GM10248 (cell line): Measurements from ENCODE around the gene SPSB1.

Experiments used
- CTCF ChIA-PET: fragments of 300-600 bp; sonication (Branson Sonifier 250); formaldehyde crosslinking; extraction: SDS; loops from one replicate; lab custom pipeline; 2021; ENCODE audit warnings: antibody characterized with exemption; lab: Yijun Ruan, JAX
- POLR2A ChIA-PET: fragments of 350-650 bp; sonication (Branson Sonifier 250); formaldehyde crosslinking; extraction: SDS; loops from one replicate; lab custom pipeline; 2020; ENCODE audit warnings: antibody characterized with exemption; lab: Yijun Ruan, JAX
- DNase-seq: peaks from one replicate; pipeline ENCODE4 v3.0.0; 2012; ENCODE audit errors: extremely low spot score
- TF ChIP-seq, protein P1 (sequence below): IDR thresholded peaks from 2 replicates; pipeline ENCODE4 v1.5.1; 2012; ENCODE audit warnings: mild to moderate bottlenecking, low read depth; ENCODE audit errors: extremely low read depth, missing control alignments, control extremely low read depth

SPSB1 gene

DNA sequence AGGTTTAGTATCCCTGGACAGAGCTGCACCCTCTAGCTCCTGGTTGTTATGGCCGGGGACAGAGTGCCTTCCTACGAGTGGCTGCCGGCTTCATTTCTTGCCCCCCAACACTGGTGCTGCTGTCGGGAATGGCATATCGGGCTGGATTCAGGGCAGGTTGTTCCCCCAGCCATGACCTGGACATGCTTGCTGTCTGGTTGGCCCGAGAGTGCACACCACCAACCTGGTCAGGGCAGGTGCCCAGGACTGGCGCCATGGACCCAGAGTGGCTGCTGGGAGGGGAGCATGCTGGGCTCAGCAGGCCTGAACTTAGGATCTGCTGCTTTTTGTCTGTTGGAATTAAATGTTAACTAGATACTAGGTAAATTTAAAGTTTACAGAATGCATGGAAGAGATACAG, 36.4 kb upstream of the SPSB1 start:
- no peak for DNase-seq
- TF ChIP-seq, protein P1, sequence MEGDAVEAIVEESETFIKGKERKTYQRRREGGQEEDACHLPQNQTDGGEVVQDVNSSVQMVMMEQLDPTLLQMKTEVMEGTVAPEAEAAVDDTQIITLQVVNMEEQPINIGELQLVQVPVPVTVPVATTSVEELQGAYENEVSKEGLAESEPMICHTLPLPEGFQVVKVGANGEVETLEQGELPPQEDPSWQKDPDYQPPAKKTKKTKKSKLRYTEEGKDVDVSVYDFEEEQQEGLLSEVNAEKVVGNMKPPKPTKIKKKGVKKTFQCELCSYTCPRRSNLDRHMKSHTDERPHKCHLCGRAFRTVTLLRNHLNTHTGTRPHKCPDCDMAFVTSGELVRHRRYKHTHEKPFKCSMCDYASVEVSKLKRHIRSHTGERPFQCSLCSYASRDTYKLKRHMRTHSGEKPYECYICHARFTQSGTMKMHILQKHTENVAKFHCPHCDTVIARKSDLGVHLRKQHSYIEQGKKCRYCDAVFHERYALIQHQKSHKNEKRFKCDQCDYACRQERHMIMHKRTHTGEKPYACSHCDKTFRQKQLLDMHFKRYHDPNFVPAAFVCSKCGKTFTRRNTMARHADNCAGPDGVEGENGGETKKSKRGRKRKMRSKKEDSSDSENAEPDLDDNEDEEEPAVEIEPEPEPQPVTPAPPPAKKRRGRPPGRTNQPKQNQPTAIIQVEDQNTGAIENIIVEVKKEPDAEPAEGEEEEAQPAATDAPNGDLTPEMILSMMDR: no peak
- ChIA-PET CTCF (interaction anchor here (1.2 to 2.6 kb wide), 4 partner anchors 11 to 199 kb away, joined by 4 to 8 read pairs (median 6); partner anchors contain the start of gene H6PD), POLR2A (no interaction called here)

DNA sequence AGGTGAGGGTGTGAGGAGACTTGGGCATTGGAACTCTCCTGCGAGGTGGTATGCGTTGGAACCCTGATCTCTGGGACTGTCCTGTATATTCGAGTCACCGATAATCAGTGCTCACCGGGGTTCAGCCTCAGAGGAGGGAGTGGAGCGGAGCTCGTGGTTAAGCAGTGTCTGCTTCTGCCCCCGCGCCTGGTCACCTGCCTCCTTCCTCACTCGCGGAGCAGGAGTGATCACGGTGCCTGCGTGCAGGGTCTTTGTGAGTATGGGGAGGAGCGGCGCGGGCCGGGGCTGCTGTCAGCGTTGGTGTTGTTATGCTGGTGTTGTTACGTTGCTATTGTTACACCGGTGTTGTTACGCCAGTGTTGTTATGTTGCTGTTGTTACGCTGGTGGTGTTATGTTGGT, 34.8 kb upstream of the SPSB1 start:
- ChIA-PET POLR2A (no interaction called here), CTCF (interaction anchor here (1.2 to 2.6 kb wide), 2 partner anchors 9 to 253 kb away, joined by 4 to 7 read pairs; no protein-coding TSS in a partner anchor)
- DNase-seq: no peak
- TF ChIP-seq, protein P1: no peak

DNA sequence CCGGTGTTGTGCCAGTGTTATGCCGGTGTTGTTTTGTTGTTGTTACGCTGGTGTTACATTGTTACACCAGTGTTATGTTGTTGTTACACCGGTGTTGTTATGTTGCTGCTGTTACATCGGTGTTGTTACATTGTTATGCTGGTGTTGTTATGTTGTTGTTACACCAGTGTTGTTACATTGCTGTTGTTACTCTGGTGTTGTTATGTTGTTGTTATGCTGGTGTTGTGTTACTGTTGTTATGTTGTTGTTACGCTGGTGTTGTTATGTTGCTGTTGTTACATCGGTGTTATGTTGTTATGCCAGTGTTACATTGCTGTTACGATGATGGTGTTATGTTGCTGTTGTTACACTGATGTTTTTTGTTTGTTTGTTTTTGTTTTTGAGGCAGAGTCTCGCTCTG, 34.1 kb upstream of the SPSB1 start:
- ChIA-PET CTCF (interaction anchor here (1.2 to 2.6 kb wide), 2 partner anchors 9 to 253 kb away, joined by 4 to 7 read pairs; no protein-coding TSS in a partner anchor), POLR2A (no interaction called here)
- no peak for DNase-seq
- TF ChIP-seq, protein P1: no peak

DNA sequence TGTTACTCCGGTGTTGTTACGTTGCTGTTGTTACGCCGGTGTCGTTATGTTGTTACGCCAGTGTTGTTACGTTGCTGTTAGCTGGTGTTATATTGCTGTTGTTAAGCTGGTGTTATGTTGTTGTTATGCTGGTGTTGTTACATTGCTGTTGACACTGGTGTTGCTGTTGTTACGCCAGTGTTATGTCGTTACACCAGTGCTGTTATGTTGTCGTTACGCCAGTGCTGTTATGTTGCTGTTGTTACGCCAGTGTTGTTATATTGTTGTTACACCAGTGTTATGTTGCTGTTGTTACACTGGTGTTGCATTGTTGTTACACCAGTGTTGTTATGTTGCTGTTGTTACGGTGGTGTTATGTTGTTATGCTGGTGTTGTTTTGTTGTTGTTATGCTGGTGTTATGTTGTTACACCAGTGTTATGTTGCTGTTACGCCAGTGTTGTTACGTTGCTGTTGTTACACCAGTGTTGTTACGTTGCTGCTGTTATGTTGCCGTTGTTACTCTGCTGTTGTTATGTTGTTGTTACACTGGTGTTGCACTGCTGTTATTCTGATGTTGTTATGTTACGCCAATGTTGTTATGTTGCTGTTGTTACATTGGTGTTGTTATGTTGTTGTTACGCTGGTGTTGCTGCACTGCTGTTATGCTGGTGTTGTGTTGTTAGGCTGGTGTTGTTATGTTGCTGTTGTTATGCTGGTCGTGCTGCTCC, 32.5 kb upstream of the SPSB1 start:
- TF ChIP-seq, protein P1: no peak
- DNase-seq: no peak
- ChIA-PET POLR2A (no interaction called here), CTCF (no interaction called here)

DNA sequence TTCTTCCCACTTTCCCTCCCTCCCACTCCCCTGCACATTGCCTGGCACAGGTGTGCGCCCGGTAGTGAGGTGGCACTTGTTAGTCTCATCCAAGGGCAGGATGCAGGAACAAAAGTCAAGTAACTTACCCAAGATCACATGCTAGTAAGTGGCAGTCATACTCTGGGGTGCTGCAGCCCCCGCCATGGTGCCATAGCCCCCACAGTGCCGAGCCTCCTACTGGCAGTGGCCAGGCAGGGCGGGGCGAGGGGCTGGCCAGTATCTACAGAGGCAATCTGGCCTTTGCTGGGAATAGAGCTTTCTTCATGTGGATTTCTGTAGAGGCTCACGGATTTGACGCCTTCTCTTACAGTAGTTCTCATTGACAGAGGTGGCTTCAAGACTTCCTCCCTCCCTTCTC, 31.2 kb upstream of the SPSB1 start:
- TF ChIP-seq, protein P1: no peak
- DNase-seq: no peak
- ChIA-PET CTCF (interaction anchor here (1.0 to 1.5 kb wide), 2 partner anchors 10 to 230 kb away, joined by 3 to 4 read pairs; no protein-coding TSS in a partner anchor), POLR2A (no interaction called here)

DNA sequence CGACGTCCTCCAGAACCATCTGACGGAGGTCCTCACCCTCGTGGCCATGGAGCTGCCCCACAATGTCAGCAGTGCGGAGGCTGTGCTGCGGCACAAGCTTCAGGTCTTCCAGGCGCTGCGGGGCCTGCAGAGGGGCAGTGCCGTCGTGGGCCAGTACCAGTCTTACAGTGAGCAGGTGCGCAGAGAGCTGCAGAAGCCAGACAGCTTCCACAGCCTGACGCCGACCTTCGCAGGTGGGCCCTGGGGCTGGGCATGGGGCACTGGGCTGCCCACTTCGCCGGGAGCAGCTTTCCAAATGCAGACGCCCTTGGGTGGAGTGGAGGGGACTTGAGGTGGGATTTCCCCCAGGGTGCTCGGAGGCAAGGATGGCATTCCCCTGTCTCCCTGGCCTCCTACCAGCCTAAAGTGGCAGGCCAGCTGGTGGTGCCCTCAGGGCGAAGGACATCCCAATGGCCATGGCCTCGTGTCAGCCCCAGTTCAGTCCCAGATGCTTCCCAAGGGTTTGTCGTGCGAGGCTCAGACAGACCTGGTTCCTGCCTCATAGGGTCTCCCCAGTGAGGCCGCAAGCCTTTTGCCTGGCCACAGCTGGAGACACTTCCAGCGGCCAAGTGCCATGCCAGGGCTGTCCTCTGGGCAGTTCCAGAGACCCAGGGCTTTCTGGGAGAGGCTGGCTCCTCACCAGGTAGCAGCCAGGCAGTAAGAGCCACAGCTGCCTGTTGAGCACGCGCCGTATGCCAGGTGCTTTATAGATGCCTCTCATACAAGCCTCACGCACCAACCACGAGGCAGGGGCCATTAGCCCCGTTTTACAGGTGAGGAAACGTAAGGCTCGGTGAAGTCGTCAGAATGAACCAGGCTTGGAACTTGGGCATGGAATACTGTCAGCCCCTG, 30.4 kb upstream of the SPSB1 start:
- CTCF ChIA-PET: interaction anchor here (1.0 to 1.5 kb wide), 2 partner anchors 10 to 229 kb away, joined by 3 to 4 read pairs; no protein-coding TSS in a partner anchor
- TF ChIP-seq, protein P1: no peak
- POLR2A ChIA-PET: no interaction called here
- DNase-seq: no peak
